Dendritic cell treated with granulocyte-macrophage colony-stimulating factor and Interleukin-4, amounts not matched to agents 40 ng/mL and 50 ng/mL, for 4 days (primary cell): ENCODE measurements around the gene APOBEC3C.

Experiments
- H3K27ac Mint-ChIP-seq: one replicate; pipeline ENCODE4 v1.8.0; 2022; ENCODE audit warnings: mild to moderate bottlenecking, mixed read lengths
- H3K27me3 Mint-ChIP-seq: one replicate; pipeline ENCODE4 v1.8.0; 2022; ENCODE audit warnings: mild to moderate bottlenecking, mixed read lengths
- H3K36me3 Mint-ChIP-seq: one replicate; pipeline ENCODE4 v1.8.0; 2022; ENCODE audit warnings: low read depth, mixed read lengths
- H3K4me1 Mint-ChIP-seq: one replicate; pipeline ENCODE4 v1.8.0; 2022; ENCODE audit warnings: low read depth, mixed read lengths
- H3K4me3 Mint-ChIP-seq: one replicate; pipeline ENCODE4 v1.8.0; 2022; ENCODE audit warnings: mild to moderate bottlenecking, moderate library complexity, mixed read lengths
- H3K9me3 Mint-ChIP-seq: one replicate; pipeline ENCODE4 v1.8.0; 2022; ENCODE audit warnings: mixed read lengths
- intact Hi-C: fragments of 100-400 bp; cut with micrococcal nuclease; formaldehyde crosslinking; loops from one replicate; pipeline ENCODE4 v1.15.0; 2022

APOBEC3C gene

DNA sequence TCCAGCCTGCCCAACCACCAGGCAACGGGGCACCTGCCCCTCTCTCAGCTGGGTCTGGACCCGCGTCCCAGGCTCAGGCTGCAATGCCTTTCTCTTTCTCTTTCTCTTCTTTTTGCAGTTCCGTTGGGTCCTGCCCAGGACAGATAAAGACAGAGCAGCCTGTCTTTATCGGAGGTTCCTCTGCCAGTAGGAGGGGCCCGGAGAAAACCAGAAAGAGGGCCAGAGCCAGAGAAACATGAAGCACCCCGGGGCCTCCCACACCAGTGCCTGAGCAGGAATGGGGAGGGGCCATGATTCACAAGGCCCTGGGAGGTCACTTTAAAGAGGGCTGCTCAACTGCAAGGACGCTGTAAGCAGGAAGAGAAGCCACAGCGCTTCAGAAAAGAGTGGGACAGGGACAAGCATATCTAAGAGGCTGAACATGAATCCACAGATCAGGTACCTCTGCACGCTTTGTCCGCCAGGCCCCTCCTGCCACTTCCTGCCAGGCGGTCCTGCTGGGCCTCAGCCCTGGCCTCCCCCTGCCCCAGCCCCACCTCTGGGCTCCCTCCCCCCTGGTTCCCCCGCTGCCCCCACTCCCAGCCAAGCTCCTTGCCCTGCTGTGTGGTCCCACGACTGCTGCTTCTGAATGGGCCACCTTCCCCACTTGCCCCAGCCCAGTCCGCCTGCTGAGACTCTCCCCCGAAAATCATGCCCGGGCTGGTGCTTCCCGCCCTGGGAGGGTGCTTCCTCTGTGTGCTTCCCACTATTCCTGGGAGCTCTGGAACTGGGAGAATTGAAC lies at the start of gene APOBEC3C:
Gene APOBEC3C (plus strand): TSS at position 316 of the 781 bp plus-strand sequence. CDS start 106 bp downstream, at position 422.
- no peaks in the 10 kb centered on the region for H3K27me3 Mint-ChIP-seq
- H3K4me3 Mint-ChIP-seq = peak within 1 kb of the TSS; percentile 87
- peak within 1 kb of the TSS; percentile 94 for H3K27ac Mint-ChIP-seq
- intact Hi-C loops = no loop called here
- H3K9me3 Mint-ChIP-seq = no peaks in the 10 kb centered on the region
- peaks cover 37% of the 10 kb centered on the region for H3K36me3 Mint-ChIP-seq
- peaks cover 38% of the 10 kb centered on the region for H3K4me1 Mint-ChIP-seq

DNA sequence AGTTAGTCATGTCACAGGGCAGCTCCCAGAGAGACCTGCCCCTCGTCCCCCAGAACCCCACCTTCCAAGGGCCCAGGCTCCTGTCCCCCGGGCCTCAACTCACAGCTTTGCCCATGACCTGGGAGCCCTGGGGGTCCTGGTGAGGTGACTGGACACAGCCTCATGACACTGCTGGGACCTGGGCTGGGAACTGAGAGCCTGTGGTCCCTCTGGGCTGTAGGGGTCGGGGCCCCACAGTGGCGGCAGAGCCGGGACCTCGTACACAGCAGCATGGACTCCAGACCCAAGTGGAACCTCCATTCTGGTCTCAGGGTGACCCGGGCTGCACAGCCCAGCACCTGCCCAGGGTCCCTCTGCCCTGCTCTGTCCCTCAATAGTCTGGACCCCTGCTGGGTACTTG lies 49.8 kb upstream of the APOBEC3C start:
- Mint-ChIP-seq H3K36me3 (no peaks in the 10 kb centered on the region), H3K27ac (peak overlapping the region; percentile 12)

DNA sequence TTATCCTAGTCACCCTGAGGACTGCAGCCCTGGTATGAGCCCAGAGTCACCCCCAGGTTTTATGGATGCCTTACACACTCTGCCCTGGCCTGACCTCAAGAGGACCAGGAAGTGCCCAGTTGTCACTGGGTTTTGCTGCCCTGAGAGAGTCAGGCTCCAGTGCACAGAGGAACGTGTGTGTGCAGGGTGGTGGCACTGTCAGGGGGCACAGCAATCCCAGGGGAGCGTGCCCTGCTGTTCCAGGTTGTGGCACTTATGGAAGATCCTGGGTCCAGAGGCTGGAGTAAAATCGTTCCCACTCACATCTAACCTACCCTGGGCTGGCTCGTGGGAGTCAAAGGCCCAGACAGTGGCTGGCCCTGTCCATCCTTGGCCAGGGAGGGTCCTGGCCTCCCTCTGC lies 49.1 kb upstream of the APOBEC3C start:
- H3K4me1 Mint-ChIP-seq = peaks cover 66% of the 10 kb centered on the region
- peaks cover 41% of the 10 kb centered on the region for H3K27me3 Mint-ChIP-seq

More for the DNA sequence above, 49.8 kb upstream of the APOBEC3C start:
- no peak overlapping the region for H3K4me3 Mint-ChIP-seq
- H3K9me3 Mint-ChIP-seq = no peaks in the 10 kb centered on the region
- peaks cover 40% of the 10 kb centered on the region for H3K27me3 Mint-ChIP-seq
- intact Hi-C loops = no loop called here
- peaks cover 67% of the 10 kb centered on the region for H3K4me1 Mint-ChIP-seq

DNA sequence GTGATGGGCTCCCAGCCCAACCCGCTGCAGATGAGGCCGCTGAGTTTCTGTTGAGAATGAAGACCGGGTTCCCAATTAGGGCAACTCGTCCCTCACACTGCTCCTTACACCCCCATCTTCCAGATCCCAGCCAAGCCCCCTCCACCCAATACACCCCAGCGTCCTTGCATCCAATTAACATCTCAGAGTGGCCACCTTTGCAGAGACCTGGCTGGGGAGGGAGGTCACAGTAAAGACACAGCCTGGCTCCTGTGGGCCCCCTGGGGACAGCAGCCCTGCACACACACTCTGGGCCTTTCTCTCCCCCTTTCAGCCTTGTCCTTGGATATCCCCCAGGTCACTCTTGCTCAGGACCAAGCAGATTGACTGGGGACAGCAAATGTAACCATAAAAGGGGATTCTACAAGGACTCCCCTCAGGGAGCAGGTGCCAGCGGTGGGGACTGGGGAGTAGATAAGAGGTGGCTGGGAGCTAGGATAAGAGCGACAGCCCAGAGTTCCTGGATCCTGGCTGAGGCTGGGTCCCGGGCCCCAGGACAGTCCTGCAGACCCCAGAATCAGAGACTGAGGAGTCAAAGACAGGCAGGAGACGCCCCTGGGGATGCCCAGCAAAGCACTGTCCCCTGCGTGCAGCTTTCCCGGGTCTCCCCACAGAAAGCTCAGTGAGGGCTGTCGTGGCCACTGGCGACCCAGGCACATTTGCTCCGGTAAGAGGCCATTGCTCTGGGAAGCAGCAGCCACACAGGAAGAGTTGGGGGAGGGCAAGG lies 48.3 kb upstream of the APOBEC3C start:
- H3K4me3 Mint-ChIP-seq = no peak overlapping the region
- H3K36me3 Mint-ChIP-seq = no peaks in the 10 kb centered on the region
- H3K27me3 Mint-ChIP-seq = peaks cover 39% of the 10 kb centered on the region
- intact Hi-C loops = loop anchor here (5.0 kb wide), 1 partner anchor 38 kb away; no protein-coding TSS in a partner anchor
- H3K27ac Mint-ChIP-seq = peak overlapping the region; percentile 79
- H3K9me3 Mint-ChIP-seq = no peaks in the 10 kb centered on the region
- peaks cover 73% of the 10 kb centered on the region for H3K4me1 Mint-ChIP-seq

More for the DNA sequence above, 49.1 kb upstream of the APOBEC3C start:
- H3K27ac Mint-ChIP-seq = peak overlapping the region; percentile 79
- H3K36me3 Mint-ChIP-seq = no peaks in the 10 kb centered on the region
- no peaks in the 10 kb centered on the region for H3K9me3 Mint-ChIP-seq
- H3K4me3 Mint-ChIP-seq = no peak overlapping the region
- intact Hi-C loops = loop anchor here (5.0 kb wide), 1 partner anchor 38 kb away; no protein-coding TSS in a partner anchor

DNA sequence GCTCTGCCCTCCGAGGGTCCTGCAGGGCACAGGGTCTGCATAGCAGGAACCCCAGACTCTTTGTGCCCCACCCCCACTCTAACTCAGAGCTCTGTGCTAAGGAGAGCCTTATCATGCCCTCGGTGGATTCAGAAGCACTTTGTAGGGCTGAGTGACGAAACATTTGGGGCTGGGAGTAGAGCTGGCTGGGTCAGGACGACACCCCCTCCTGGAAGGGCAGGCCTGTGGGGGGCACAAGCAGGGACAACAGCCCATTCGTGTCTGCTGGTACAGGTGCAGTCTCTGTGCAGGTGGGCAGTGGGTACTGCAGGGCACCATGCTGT lies 47.7 kb upstream of the APOBEC3C start:
- Mint-ChIP-seq H3K9me3 (no peaks in the 10 kb centered on the region), H3K27ac (peak overlapping the region; percentile 79), H3K36me3 (no peaks in the 10 kb centered on the region), H3K4me1 (peaks cover 78% of the 10 kb centered on the region), H3K27me3 (peaks cover 39% of the 10 kb centered on the region), H3K4me3 (no peak overlapping the region)
- intact Hi-C loops = loop anchor here (5.0 kb wide), 1 partner anchor 39 kb away; no protein-coding TSS in a partner anchor

DNA sequence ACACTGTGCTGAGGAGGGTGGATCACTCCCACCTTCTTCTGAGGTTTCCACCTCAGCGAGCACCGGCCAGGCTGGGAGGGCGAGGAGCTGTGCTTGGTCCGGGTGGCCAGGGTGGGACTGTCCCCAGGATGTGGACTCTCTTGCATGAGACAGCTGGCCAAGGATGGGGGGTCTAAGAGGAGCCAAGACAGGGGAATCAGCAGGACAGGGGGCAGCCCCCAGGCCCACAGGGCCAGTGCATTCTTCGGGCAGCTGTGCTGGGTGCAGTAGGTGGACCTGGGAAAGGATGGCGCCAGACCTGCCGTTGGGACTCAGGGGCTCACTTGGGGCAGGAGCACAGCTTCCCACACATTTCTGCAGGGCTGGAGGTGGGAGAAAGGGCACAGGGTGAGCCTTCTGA lies 47.1 kb upstream of the APOBEC3C start:
- peak overlapping the region; percentile 79 for H3K27ac Mint-ChIP-seq
- intact Hi-C loops = loop anchor here (5.0 kb wide), 1 partner anchor 40 kb away; no protein-coding TSS in a partner anchor
- no peaks in the 10 kb centered on the region for H3K36me3 Mint-ChIP-seq
- peaks cover 79% of the 10 kb centered on the region for H3K4me1 Mint-ChIP-seq
- peaks cover 40% of the 10 kb centered on the region for H3K27me3 Mint-ChIP-seq
- H3K4me3 Mint-ChIP-seq = no peak overlapping the region
- no peaks in the 10 kb centered on the region for H3K9me3 Mint-ChIP-seq

DNA sequence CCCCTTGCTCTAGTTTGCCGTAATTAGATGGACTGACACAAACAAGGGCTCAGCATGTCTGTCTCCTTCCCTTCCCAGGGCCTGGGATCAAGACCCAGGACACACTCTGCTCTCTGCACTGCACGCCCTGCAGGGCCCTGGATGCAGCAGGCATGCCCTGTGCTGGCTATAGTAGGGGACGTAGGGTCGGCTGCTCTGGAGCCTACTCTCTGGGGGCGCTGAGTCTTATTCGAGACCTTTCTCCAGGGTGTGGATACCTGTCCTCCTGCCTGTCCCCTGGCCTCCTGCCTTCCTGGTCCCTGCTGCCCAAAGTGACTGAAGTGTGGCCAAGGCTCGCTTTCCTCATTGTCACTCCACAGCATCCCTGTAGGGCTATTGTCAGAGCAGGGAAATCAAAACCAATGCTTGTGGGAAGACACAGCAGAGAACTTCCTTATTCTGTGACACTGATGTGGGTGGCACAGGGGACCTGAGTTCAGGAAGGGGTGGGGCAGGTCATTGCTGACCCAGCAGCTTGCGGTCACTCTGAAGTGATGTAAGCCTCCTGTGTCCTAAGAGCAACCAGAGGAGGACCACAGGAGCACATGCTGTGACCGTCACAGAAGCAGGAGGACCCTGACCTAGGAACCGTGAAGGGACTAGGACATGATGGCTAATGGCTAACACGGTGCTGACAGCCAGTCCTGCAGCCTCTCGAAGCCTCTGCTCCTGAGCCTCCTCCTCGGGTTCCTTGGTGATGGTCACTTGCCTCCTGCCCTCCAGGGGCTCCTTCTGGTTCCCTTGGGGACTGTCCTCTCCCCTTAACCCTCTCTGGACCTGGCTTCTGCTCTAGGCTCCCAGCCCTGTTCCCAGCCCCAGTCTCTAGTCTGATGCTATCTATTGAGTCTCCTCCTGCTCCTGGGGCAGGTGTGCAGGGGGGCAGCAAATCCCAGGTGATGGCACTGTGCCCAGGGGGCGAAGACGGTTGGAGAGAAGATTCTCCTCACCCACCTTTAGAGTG lies 46.3 kb upstream of the APOBEC3C start:
- H3K27ac Mint-ChIP-seq = peak overlapping the region; percentile 79
- no peak overlapping the region for H3K4me3 Mint-ChIP-seq
- no peaks in the 10 kb centered on the region for H3K36me3 Mint-ChIP-seq
- no peaks in the 10 kb centered on the region for H3K9me3 Mint-ChIP-seq
- peaks cover 39% of the 10 kb centered on the region for H3K27me3 Mint-ChIP-seq
- intact Hi-C loops = loop anchor here (5.0 kb wide), 1 partner anchor 40 kb away; no protein-coding TSS in a partner anchor
- H3K4me1 Mint-ChIP-seq = peaks cover 87% of the 10 kb centered on the region

DNA sequence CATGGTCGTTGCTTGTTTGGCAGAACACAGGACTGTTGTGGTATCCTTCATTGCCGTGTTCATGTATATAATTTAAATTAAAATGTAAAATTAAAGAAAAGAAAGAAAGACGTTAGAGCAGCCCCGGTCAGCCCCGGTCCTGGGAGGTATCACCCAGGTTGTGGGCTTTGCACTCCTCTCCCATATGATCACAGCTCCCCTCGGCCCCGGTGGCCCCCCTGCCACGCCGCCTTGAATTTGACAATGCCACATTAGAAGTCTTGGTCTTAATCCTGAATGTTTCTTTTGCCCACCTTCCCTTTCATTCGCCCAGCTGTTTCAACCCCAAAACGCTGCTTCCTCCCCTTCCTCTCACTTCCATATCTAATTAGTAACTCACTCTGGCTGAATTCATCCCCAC lies 45.3 kb upstream of the APOBEC3C start:
- intact Hi-C loops = loop anchor here (5.0 kb wide), 1 partner anchor 42 kb away; no protein-coding TSS in a partner anchor
- Mint-ChIP-seq H3K27ac (peak overlapping the region; percentile 53), H3K27me3 (peaks cover 44% of the 10 kb centered on the region), H3K36me3 (no peaks in the 10 kb centered on the region), H3K4me3 (no peak overlapping the region), H3K9me3 (no peaks in the 10 kb centered on the region), H3K4me1 (peaks cover 94% of the 10 kb centered on the region)

DNA sequence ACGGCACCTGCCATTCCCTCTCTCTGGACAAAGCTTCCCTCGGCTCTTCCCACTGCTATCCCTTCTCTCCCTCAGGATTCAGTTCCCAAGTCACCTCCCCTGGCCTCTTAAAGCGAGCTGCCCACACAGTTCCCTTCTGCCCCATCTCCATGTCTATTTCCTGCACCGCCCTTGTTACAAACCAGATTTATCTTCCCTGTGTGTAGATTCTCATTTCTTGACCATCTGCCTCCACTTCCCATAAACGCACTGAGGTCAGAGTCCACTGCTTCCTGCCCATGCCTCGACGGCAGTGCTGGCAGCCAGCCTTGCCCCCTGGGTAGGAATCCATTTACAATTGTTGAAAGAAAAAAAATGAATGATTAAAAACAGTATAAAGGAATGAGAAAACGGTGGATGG lies 43.5 kb upstream of the APOBEC3C start:
- intact Hi-C loops = no loop called here

DNA sequence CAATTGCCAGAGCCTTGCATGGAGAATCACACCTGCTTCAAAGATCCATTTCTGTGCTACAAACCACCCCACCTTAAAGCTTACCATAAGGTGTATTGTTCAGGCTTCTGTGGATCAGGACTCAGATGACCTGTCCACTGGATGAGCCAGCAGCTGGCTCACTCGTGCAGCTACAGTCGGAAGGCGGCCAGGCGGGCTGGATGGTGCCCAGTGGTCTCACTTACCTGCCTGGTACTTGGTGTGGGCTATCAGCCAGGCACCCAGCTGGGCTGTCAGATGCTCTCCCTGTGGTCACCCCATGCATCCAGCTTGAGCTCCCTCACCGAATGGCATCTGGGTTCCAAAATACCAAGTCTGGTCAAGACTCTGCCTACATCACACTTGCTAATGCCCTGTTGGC lies 42.9 kb upstream of the APOBEC3C start:
- no peak overlapping the region for H3K4me3 Mint-ChIP-seq
- H3K27me3 Mint-ChIP-seq = peaks cover 38% of the 10 kb centered on the region
- H3K27ac Mint-ChIP-seq = no peak overlapping the region
- intact Hi-C loops = no loop called here
- H3K36me3 Mint-ChIP-seq = no peaks in the 10 kb centered on the region
- H3K9me3 Mint-ChIP-seq = no peaks in the 10 kb centered on the region
- peaks cover 72% of the 10 kb centered on the region for H3K4me1 Mint-ChIP-seq

More for the DNA sequence above, 43.5 kb upstream of the APOBEC3C start:
- Mint-ChIP-seq H3K9me3 (no peaks in the 10 kb centered on the region), H3K27me3 (peaks cover 45% of the 10 kb centered on the region), H3K4me3 (no peak overlapping the region), H3K36me3 (no peaks in the 10 kb centered on the region), H3K4me1 (peaks cover 78% of the 10 kb centered on the region), H3K27ac (peak overlapping the region; percentile 36)

DNA sequence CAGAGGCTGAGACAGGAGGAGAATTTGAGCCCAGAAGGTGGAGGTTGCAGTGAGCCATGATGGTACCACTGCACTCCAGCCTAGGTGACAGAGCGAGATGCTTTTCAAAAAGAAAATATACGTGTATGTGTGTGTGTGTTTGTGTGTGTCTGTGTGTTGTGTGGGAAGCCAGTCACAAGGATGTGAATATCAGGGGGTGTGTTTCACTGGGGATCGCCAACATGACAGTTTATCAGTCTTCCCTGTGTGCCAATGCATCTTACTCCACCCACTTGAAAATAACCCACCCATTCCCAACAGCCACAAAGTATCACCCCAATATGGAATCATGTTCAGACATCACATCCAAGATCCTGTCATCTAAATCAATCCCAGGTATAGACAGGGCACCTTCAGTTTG lies 42.3 kb upstream of the APOBEC3C start:
- Mint-ChIP-seq H3K36me3 (no peaks in the 10 kb centered on the region), H3K9me3 (no peaks in the 10 kb centered on the region), H3K4me1 (peaks cover 68% of the 10 kb centered on the region), H3K27ac (no peak overlapping the region), H3K27me3 (peaks cover 33% of the 10 kb centered on the region), H3K4me3 (no peak overlapping the region)
- intact Hi-C loops = no loop called here

DNA sequence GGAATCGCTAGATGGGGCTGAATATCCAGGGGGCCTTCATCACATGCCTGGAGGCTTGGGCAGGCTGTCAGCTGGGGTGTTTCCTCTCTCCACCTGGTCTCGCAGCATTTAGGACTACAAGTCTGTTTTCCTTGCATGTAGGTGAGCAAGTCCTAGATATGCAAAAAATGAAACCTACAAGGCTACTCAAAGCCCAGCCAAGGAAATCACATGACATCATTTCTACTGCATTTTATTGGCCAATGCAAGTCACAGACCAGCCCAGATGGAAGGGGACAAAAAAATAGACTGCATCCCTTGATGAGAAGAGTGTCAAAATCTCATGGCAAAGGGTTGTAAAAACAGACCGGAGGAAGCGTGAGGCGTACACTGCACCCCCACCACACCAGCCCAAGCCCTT lies 41.5 kb upstream of the APOBEC3C start:
- Mint-ChIP-seq H3K4me3 (no peak overlapping the region), H3K4me1 (peaks cover 66% of the 10 kb centered on the region), H3K9me3 (no peaks in the 10 kb centered on the region), H3K27ac (no peak overlapping the region), H3K27me3 (peaks cover 32% of the 10 kb centered on the region), H3K36me3 (no peaks in the 10 kb centered on the region)
- intact Hi-C loops = no loop called here
